ENCODE data around the gene RUNX1. TPM values are rescaled to one million over a fixed set of nuclear protein-coding genes. Genes with fewer than 3 reads are reported as not detected.

RUNX1 gene
- total and polyA plus RNA-seq, 10 of the 15 experiments (the other 5 are each of a cell fraction or from before 2014, with no cell fraction given): 0.90 to 15.2 (median 4.1) TPM

GRCh38 chr21:34743285-34743684 is 305.8 kb downstream of the RUNX1 start:
- Histone ChIP-seq H3K4me1 (ENCODE audit: control insufficient read depth, insufficient read depth, low read length) (peaks cover 8% of the 10 kb centered on the region), H3K79me2 (ENCODE audit: control insufficient read depth, insufficient read depth, low read length) (no peaks in the 10 kb centered on the region), H3K27ac (ENCODE audit: control insufficient read depth, insufficient read depth) (no peak overlapping the region), H3K4me2 (ENCODE audit: control insufficient read depth, insufficient read depth) (no peak overlapping the region), H3K27me3 (replicated peaks in 1 of 2; ENCODE audit: control insufficient read depth in 2 of 2, insufficient read depth in 2 of 2, low read length in 1 of 2) (no peaks in the 10 kb centered on the region; a peak in 2 of 4 replicates), H3K4me3 (no peak overlapping the region), H3K9ac (ENCODE audit: control insufficient read depth, insufficient read depth, low read length) (no peak overlapping the region), H3K9me3 (replicated peaks; ENCODE audit: control insufficient read depth, insufficient read depth, low read length) (no peaks in the 10 kb centered on the region), H4K20me1 (ENCODE audit: control insufficient read depth, insufficient read depth) (no peaks in the 10 kb centered on the region), H3K36me3 (ENCODE audit: control insufficient read depth in 2 of 2, insufficient read depth in 2 of 2, low read length in 1 of 2) (no peaks in the 10 kb centered on the region), H2AFZ (ENCODE audit: control insufficient read depth, low read depth, low read length) (no peak overlapping the region)
- TF ChIP-seq SREBF1 (IDR thresholded peaks at IDR 0.05; ENCODE audit: low read length): no peak
- TF ChIP-seq MEF2B (IDR thresholded peaks at IDR 0.05; ENCODE audit: partially characterized antibody, poor library complexity, severe bottlenecking): no peak
- TF ChIP-seq, protein P1, sequence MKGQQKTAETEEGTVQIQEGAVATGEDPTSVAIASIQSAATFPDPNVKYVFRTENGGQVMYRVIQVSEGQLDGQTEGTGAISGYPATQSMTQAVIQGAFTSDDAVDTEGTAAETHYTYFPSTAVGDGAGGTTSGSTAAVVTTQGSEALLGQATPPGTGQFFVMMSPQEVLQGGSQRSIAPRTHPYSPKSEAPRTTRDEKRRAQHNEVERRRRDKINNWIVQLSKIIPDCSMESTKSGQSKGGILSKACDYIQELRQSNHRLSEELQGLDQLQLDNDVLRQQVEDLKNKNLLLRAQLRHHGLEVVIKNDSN (IDR thresholded peaks at IDR 0.05; ENCODE audit: borderline replicate concordance, extremely low read length, insufficient read depth, low read depth, low read length): no peak
- TF ChIP-seq ZNF24 (IDR thresholded peaks at IDR 0.05): no peak
- no peak for TF ChIP-seq HDGF (IDR thresholded peaks at IDR 0.05)
- no peak for TF ChIP-seq SREBF2 (IDR thresholded peaks at IDR 0.05; ENCODE audit: low read length)
- no peak for TF ChIP-seq STAT3 (IDR thresholded peaks at IDR 0.05; ENCODE audit: low read depth, low read length)
- TF ChIP-seq SMARCA5 (IDR thresholded peaks at IDR 0.05): no peak
- TF ChIP-seq, protein P2, sequence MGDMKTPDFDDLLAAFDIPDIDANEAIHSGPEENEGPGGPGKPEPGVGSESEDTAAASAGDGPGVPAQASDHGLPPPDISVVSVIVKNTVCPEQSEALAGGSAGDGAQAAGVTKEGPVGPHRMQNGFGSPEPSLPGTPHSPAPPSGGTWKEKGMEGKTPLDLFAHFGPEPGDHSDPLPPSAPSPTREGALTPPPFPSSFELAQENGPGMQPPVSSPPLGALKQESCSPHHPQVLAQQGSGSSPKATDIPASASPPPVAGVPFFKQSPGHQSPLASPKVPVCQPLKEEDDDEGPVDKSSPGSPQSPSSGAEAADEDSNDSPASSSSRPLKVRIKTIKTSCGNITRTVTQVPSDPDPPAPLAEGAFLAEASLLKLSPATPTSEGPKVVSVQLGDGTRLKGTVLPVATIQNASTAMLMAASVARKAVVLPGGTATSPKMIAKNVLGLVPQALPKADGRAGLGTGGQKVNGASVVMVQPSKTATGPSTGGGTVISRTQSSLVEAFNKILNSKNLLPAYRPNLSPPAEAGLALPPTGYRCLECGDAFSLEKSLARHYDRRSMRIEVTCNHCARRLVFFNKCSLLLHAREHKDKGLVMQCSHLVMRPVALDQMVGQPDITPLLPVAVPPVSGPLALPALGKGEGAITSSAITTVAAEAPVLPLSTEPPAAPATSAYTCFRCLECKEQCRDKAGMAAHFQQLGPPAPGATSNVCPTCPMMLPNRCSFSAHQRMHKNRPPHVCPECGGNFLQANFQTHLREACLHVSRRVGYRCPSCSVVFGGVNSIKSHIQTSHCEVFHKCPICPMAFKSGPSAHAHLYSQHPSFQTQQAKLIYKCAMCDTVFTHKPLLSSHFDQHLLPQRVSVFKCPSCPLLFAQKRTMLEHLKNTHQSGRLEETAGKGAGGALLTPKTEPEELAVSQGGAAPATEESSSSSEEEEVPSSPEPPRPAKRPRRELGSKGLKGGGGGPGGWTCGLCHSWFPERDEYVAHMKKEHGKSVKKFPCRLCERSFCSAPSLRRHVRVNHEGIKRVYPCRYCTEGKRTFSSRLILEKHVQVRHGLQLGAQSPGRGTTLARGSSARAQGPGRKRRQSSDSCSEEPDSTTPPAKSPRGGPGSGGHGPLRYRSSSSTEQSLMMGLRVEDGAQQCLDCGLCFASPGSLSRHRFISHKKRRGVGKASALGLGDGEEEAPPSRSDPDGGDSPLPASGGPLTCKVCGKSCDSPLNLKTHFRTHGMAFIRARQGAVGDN (IDR thresholded peaks at IDR 0.05): no peak
- intact Hi-C loops (cut with micrococcal nuclease; ENCODE audit: unreplicated experiment) (no loop called here), in situ Hi-C loops (cut with MboI) (loop anchor here (10.0 kb wide), 2 partner anchors 662 to 1282 kb away; no protein-coding TSS in a partner anchor)
- no peak for DNase-seq (ENCODE audit: low read depth, low spot score)
- ChIA-PET SMC1A (ENCODE audit: uncharacterized antibody, unreplicated experiment) (interaction anchor here (1.2 kb wide), 1 partner anchor 50 kb away, joined by 3 read pairs; no protein-coding TSS in a partner anchor), RAD21 (ENCODE audit: unreplicated experiment) (interaction anchor here (1.0 to 3.7 kb wide), 4 partner anchors 51 to 1097 kb away, joined by 3 to 22 read pairs (median 4); no protein-coding TSS in a partner anchor), POLR2A (no interaction called here), CTCF (interaction anchor here (1.6 to 4.3 kb wide), 3 partner anchors 17 to 1096 kb away, joined by 4 to 40 read pairs (median 13); no protein-coding TSS in a partner anchor)
- no peak for ATAC-seq
- WGBS (ENCODE audit: insufficient coverage, insufficient replicate concordance, low lambda C conversion rate, missing lambda C conversion rate): 49% methylated on average over 9 of the region's 9 CpGs
- no TSS peak for BruUV-seq (replicated peaks)
- no peak for FAIRE-seq

Measured in GM12878 (cell line).